ENCODE results near the gene CHRNA9.

- TF ChIP-seq MAX (IDR thresholded peaks at IDR 0.05) (no peak), E2F1 (CRISPR knock-in tag; IDR thresholded peaks at IDR 0.05) (no peak), ZNF547 (CRISPR knock-in tag; IDR thresholded peaks at IDR 0.05) (no peak), AKNA (CRISPR knock-in tag; IDR thresholded peaks at IDR 0.05; ENCODE audit: borderline replicate concordance) (no peak), SMC3 (IDR thresholded peaks at IDR 0.05; ENCODE audit: low read length) (no peak)
Observed at GRCh38 chr4:40361338-40361737, 26.2 kb downstream of the CHRNA9 start.
